NCI-H748 treated with DMSO at 0.1 percent for 48 hours (cell line): ENCODE results near the gene CREB3L1.

ENCODE experiments used
- DNase-seq: peaks from one replicate; lab custom pipeline; 2025; lab: John Stamatoyannopoulos, UW

Gene CREB3L1

GRCh38 chr11:46366260-46366659 lies 88.8 kb downstream of the CREB3L1 start:
- DNase-seq = no peak

- no peak for DNase-seq
Measured at GRCh38 chr11:46366661-46367161, 89.2 kb downstream of the CREB3L1 start.

- no peak for DNase-seq
Measured at GRCh38 chr11:46367244-46367915, 89.9 kb downstream of the CREB3L1 start.

GRCh38 chr11:46367916-46368267 lies 90.4 kb downstream of the CREB3L1 start:
- DNase-seq = no peak

GRCh38 chr11:46369458-46370152 lies 92.1 kb downstream of the CREB3L1 start:
- DNase-seq = no peak

GRCh38 chr11:46370253-46370652 lies 92.8 kb downstream of the CREB3L1 start:
- no peak for DNase-seq
